ENCODE data around the gene RERE.
A peak's percentile ranks its signal among the peaks of the same experiment; 100 is the strongest.

The RERE gene

DNA sequence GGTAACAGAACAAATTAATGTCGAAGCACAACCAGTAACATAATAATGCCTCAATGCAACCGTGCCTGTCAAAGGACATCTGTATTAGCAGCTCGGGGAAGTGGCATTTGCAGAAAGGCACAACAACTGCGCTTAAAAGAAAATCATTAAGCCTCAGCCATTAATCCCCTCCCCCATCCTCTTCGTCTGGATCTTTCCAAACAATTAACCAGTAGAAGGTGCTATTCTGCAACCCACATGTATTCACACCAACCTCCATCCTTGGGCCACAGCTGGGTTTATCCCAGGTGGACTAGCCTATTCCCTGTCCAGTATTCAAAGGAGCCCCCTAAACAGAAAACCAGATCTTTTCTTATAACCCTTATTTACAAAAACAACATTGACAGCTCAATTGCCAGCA is 2.6 kb downstream of the RERE start:
- Histone ChIP-seq H3K4me2 (ENCODE audit: insufficient read depth, low read length) (peak overlapping the region; percentile 90), H3K79me2 (ENCODE audit: insufficient read depth, low read length) (peaks cover 75% of the 10 kb centered on the region), H3K9ac (ENCODE audit: low read depth, low read length) (no peak overlapping the region), H3K4me1 (ENCODE audit: insufficient read depth, low read length) (peaks cover 37% of the 10 kb centered on the region), H3K9me3 (ENCODE audit: insufficient read depth, low read length, severe bottlenecking) (no peaks in the 10 kb centered on the region), H3K36me3 (ENCODE audit: insufficient read depth, low read length) (no peaks in the 10 kb centered on the region; the same call in 1 of the 2 replicates), H3K27me3 (ENCODE audit: insufficient read depth, low read length, poor library complexity) (no peaks in the 10 kb centered on the region), H4K20me1 (ENCODE audit: insufficient read depth, low read length) (peaks cover 25% of the 10 kb centered on the region; the same call in 1 of the 2 replicates), H3K27ac (ENCODE audit: low read length) (no peak overlapping the region), H2AFZ (ENCODE audit: low read depth, low read length) (no peak overlapping the region), H3K4me3 (ENCODE audit: low read depth in 1 of 2, low read length in 2 of 2) (no peak overlapping the region; a peak in 1 of 4 replicates)
- TF ChIP-seq, protein P1, sequence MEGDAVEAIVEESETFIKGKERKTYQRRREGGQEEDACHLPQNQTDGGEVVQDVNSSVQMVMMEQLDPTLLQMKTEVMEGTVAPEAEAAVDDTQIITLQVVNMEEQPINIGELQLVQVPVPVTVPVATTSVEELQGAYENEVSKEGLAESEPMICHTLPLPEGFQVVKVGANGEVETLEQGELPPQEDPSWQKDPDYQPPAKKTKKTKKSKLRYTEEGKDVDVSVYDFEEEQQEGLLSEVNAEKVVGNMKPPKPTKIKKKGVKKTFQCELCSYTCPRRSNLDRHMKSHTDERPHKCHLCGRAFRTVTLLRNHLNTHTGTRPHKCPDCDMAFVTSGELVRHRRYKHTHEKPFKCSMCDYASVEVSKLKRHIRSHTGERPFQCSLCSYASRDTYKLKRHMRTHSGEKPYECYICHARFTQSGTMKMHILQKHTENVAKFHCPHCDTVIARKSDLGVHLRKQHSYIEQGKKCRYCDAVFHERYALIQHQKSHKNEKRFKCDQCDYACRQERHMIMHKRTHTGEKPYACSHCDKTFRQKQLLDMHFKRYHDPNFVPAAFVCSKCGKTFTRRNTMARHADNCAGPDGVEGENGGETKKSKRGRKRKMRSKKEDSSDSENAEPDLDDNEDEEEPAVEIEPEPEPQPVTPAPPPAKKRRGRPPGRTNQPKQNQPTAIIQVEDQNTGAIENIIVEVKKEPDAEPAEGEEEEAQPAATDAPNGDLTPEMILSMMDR (IDR thresholded peaks at IDR 0.05; ENCODE audit: borderline replicate concordance, extremely low read depth, low read length, poor library complexity, severe bottlenecking), result peak; percentile 32
- TF ChIP-seq EZH2 (IDR thresholded peaks at IDR 0.05; ENCODE audit: borderline replicate concordance, low read depth, low read length, severe bottlenecking), result no peak
- DNase-seq, result no peak
- ATAC-seq (ENCODE audit: insufficient read depth, low read depth), result no peak

DNA sequence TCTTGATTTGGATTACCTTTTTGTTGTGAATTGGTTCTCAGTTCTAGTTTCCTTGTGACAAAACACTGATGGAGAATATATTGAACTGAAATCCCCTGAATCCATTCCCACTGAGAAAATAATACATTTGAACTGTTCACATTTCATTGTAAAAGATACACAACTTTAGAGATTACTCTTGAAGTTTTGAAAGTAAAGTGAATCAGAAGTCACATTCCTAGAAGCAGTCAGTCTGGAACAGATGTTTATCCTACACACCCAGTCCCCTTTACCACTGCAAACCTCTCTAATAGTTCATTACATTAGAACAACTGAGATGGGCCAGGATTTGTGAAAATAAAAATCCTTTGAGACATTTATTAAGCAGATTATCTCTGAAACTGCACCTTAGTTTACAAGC is 3.4 kb downstream of the RERE start:
- DNase-seq (no peak), ATAC-seq (ENCODE audit: insufficient read depth, low read depth) (no peak)
- Histone ChIP-seq H3K4me1 (ENCODE audit: insufficient read depth, low read length) (peaks cover 37% of the 10 kb centered on the region), H3K4me3 (ENCODE audit: low read depth in 1 of 2, low read length in 2 of 2) (no peak overlapping the region), H3K9me3 (ENCODE audit: insufficient read depth, low read length, severe bottlenecking) (no peaks in the 10 kb centered on the region), H3K79me2 (ENCODE audit: insufficient read depth, low read length) (peaks cover 84% of the 10 kb centered on the region), H3K27ac (ENCODE audit: low read length) (no peak overlapping the region), H2AFZ (ENCODE audit: low read depth, low read length) (no peak overlapping the region), H3K9ac (ENCODE audit: low read depth, low read length) (no peak overlapping the region), H3K4me2 (ENCODE audit: insufficient read depth, low read length) (no peak overlapping the region), H3K27me3 (ENCODE audit: insufficient read depth, low read length, poor library complexity) (no peaks in the 10 kb centered on the region), H3K36me3 (ENCODE audit: insufficient read depth, low read length) (no peaks in the 10 kb centered on the region; the same call in 1 of the 2 replicates), H4K20me1 (ENCODE audit: insufficient read depth, low read length) (peaks cover 25% of the 10 kb centered on the region; the same call in 1 of the 2 replicates)
- TF ChIP-seq EZH2 (IDR thresholded peaks at IDR 0.05; ENCODE audit: borderline replicate concordance, low read depth, low read length, severe bottlenecking), result no peak
- TF ChIP-seq, protein P1 (IDR thresholded peaks at IDR 0.05; ENCODE audit: borderline replicate concordance, extremely low read depth, low read length, poor library complexity, severe bottlenecking), result no peak

DNA sequence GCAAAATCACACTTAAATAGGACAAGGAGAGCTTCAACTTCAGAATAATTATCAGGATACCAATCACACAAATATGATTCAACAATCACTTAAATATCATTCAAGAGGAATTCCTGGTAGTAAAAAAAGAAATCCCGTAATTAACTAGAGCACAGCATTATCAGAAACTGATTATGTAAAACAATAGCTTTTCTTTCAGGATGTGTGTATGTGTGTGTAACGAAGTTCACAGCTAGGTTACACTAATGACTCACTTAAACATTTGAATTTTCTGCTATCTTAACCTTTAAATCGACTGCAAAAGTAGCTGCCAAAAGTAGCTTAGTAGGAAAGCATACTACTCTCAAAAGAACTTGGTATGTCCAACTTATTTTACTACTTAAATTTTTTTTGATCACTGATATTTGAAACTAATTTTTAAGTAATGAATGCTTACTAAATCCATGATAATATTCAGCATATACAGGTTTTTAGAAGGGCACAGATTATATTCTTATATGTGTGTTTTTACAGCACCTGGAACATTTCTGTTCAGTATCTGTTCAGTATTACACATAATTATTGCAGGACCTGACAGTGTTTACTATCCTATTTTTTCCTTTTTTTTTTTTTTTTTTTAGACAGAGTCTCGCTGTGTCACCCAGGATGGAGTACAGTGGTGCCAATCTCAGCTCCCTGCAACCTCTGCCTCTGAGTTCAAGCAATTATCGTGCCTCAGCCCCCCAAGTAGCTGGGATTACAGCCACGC is 4.2 kb downstream of the RERE start:
- no peak overlapping the region for H3K4me3 ChIP-seq (ENCODE audit: low read depth in 1 of 2, low read length in 2 of 2)

More for the DNA sequence above, 4.2 kb downstream of the RERE start:
- peaks cover 89% of the 10 kb centered on the region for H3K79me2 ChIP-seq (ENCODE audit: insufficient read depth, low read length)
- ATAC-seq (ENCODE audit: insufficient read depth, low read depth) (no peak), DNase-seq (no peak)
- no peak overlapping the region for H3K9ac ChIP-seq (ENCODE audit: low read depth, low read length)
- no peak overlapping the region for H2AFZ ChIP-seq (ENCODE audit: low read depth, low read length)
- H3K27ac ChIP-seq (ENCODE audit: low read length), result no peak overlapping the region
- H3K4me2 ChIP-seq (ENCODE audit: insufficient read depth, low read length), result no peak overlapping the region; the same call in 1 of the 2 replicates
- H3K4me1 ChIP-seq (ENCODE audit: insufficient read depth, low read length), result peaks cover 31% of the 10 kb centered on the region
- no peaks in the 10 kb centered on the region; the same call in 1 of the 2 replicates for H3K36me3 ChIP-seq (ENCODE audit: insufficient read depth, low read length)
- no peaks in the 10 kb centered on the region for H3K27me3 ChIP-seq (ENCODE audit: insufficient read depth, low read length, poor library complexity)
- peaks cover 29% of the 10 kb centered on the region; the same call in 1 of the 2 replicates for H4K20me1 ChIP-seq (ENCODE audit: insufficient read depth, low read length)
- no peaks in the 10 kb centered on the region for H3K9me3 ChIP-seq (ENCODE audit: insufficient read depth, low read length, severe bottlenecking)
- TF ChIP-seq, protein P1 (IDR thresholded peaks at IDR 0.05; ENCODE audit: borderline replicate concordance, extremely low read depth, low read length, poor library complexity, severe bottlenecking), result no peak
- no peak for TF ChIP-seq EZH2 (IDR thresholded peaks at IDR 0.05; ENCODE audit: borderline replicate concordance, low read depth, low read length, severe bottlenecking)
